VCaP (cell line): ENCODE measurements around the gene ERVH48-1.

Experiments
- H3K27ac ChIP-seq: fragments of 450-650 bp; 2 replicates; pipeline ENCODE4 v1.5.1; 2017
- TF ChIP-seq, protein P1 (sequence below): fragments of 450-650 bp; conservative IDR thresholded peaks from 2 replicates; pipeline ENCODE4 v1.5.1; 2017; ENCODE audit warnings: mild to moderate bottlenecking, moderate library complexity

Gene ERVH48-1

DNA sequence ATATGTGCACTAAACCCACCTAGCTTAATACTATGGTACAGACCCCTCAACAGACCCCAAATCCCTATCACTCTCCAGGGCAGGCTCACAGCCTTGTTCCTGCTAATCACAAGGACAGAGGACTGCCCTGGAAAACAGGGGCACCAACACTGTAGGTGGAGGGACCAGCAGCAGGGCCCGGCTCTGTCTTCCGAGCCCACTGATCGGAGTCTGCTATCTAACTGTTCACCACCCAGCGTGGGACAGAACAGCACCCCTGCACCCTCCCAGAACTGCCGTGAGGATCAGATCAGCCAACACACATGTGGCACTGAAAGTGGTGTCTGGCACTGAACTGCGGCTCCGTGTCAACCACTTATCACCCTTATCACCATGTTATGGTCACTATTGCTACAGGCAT lies 52.3 kb downstream of the ERVH48-1 start:
- no peak overlapping the region for H3K27ac ChIP-seq
- TF ChIP-seq, protein P1, sequence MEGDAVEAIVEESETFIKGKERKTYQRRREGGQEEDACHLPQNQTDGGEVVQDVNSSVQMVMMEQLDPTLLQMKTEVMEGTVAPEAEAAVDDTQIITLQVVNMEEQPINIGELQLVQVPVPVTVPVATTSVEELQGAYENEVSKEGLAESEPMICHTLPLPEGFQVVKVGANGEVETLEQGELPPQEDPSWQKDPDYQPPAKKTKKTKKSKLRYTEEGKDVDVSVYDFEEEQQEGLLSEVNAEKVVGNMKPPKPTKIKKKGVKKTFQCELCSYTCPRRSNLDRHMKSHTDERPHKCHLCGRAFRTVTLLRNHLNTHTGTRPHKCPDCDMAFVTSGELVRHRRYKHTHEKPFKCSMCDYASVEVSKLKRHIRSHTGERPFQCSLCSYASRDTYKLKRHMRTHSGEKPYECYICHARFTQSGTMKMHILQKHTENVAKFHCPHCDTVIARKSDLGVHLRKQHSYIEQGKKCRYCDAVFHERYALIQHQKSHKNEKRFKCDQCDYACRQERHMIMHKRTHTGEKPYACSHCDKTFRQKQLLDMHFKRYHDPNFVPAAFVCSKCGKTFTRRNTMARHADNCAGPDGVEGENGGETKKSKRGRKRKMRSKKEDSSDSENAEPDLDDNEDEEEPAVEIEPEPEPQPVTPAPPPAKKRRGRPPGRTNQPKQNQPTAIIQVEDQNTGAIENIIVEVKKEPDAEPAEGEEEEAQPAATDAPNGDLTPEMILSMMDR = no peak

DNA sequence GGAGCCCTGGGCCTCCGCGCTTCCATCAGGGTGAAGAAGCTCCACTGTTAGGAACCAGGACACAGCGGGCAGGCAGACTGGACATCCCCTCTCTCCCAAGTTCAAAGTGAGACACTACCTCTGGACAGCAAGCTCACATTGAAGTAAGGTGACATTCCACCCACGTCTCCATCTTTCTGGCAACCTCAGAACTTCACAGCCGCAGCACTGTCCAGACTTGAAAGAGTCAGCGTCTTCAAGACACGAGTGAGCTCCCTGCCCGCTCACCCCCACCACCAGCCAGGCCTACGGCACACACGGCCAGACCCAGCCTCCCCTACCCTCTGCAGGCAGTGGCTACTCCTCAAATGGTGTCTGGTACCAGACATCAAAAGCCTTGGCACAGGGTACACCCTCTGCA lies 57.2 kb downstream of the ERVH48-1 start:
- no peak overlapping the region for H3K27ac ChIP-seq
- TF ChIP-seq, protein P1 = no peak
